WERI-Rb-1 (cell line): ENCODE results near the gene PCBP2.
"Not testable (repeated sequence)": the region's sequence is repeated elsewhere in the genome, so short reads cannot be mapped to it uniquely, and the experiment has no call there.

Source experiments
- DNase-seq: peaks from one replicate; pipeline ENCODE4 v3.0.0-alpha.2; 2020
- H3K27ac ChIP-seq: fragments of 250-450 bp; sonication (Bioruptor Pico); 2 replicates; pipeline ENCODE4 v1.5.1; 2020; ENCODE audit warnings: mild to moderate bottlenecking, moderate library complexity
- H3K27me3 ChIP-seq: fragments of 250-450 bp; sonication (Bioruptor Pico); 2 replicates; pipeline ENCODE4 v1.5.1; 2021; ENCODE audit warnings: mild to moderate bottlenecking, low read depth, moderate library complexity; ENCODE audit not compliant: insufficient read depth, severe bottlenecking
- H3K36me3 ChIP-seq: fragments of 250-450 bp; sonication (Bioruptor Pico); 2 replicates; pipeline ENCODE4 v1.5.1; 2020; ENCODE audit warnings: mild to moderate bottlenecking, moderate library complexity
- H3K4me3 ChIP-seq: 2 replicates; pipeline ENCODE4 v1.5.1; 2011; ENCODE audit warnings: low read depth, mild to moderate bottlenecking, control low read depth, low read length
- H3K9me3 ChIP-seq: fragments of 250-450 bp; sonication (Bioruptor Pico); 2 replicates; pipeline ENCODE4 v1.5.1; 2021; ENCODE audit warnings: mild to moderate bottlenecking, moderate library complexity; ENCODE audit not compliant: severe bottlenecking
- TF ChIP-seq, protein P1 (sequence below): IDR thresholded peaks from 2 replicates; pipeline ENCODE4 v1.5.1; 2011; ENCODE audit warnings: low read depth, mild to moderate bottlenecking, control low read depth, inconsistent platforms, low read length

PCBP2 gene

DNA sequence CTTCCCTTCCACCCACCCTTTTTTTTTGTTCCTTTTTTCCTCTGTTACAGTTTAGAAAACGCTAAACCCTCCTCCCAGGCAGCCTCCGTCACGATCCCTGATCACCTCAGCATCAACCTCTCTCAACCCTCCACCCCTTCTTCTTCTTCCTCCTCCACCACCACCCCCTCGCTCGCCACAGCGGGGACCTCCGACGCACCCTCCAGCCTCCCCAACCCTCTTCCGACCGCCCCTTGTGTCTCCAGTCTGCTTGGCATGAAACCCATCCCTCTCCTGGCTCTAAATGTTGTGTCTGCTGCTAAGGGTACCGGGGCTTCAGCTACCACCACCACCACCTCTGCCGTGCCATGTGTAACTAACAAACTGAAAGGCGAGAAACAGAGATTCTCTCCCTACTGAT, 22.9 kb downstream of the PCBP2 start:
- Histone ChIP-seq H3K27ac (no peak overlapping the region), H3K9me3 (no peaks in the 10 kb centered on the region), H3K4me3 (no peak overlapping the region), H3K36me3 (peaks cover 93% of the 10 kb centered on the region), H3K27me3 (no peaks in the 10 kb centered on the region)
- TF ChIP-seq, protein P1, sequence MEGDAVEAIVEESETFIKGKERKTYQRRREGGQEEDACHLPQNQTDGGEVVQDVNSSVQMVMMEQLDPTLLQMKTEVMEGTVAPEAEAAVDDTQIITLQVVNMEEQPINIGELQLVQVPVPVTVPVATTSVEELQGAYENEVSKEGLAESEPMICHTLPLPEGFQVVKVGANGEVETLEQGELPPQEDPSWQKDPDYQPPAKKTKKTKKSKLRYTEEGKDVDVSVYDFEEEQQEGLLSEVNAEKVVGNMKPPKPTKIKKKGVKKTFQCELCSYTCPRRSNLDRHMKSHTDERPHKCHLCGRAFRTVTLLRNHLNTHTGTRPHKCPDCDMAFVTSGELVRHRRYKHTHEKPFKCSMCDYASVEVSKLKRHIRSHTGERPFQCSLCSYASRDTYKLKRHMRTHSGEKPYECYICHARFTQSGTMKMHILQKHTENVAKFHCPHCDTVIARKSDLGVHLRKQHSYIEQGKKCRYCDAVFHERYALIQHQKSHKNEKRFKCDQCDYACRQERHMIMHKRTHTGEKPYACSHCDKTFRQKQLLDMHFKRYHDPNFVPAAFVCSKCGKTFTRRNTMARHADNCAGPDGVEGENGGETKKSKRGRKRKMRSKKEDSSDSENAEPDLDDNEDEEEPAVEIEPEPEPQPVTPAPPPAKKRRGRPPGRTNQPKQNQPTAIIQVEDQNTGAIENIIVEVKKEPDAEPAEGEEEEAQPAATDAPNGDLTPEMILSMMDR: no peak
- DNase-seq: no peak

DNA sequence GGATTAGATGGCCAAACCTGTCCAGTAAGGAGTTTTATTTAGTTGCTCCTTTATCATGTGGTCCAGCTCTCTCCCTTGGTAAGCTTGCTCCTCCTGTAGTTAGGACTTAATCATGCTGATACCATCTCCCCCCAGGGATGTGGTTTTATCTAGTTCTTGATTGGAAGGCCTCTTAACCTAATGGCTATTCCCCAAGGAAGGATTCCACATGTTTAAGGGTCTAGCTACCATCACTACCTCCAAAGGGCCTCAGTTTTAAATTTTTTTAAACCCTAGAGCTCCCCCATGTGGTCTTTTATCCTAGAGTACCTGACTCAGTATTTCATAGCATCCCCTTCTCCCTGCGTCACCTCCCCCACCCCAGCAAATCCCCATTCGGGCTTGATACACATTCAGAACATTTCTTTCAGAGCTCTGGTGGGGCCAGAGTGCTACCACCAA, 24.9 kb downstream of the PCBP2 start:
- H3K4me3 ChIP-seq: no peak overlapping the region
- H3K27me3 ChIP-seq: no peaks in the 10 kb centered on the region
- DNase-seq: no peak
- no peaks in the 10 kb centered on the region for H3K9me3 ChIP-seq
- peaks cover 95% of the 10 kb centered on the region for H3K36me3 ChIP-seq
- H3K27ac ChIP-seq: no peak overlapping the region
- TF ChIP-seq, protein P1: peak; percentile 13; the same call in 1 of the 2 replicates

DNA sequence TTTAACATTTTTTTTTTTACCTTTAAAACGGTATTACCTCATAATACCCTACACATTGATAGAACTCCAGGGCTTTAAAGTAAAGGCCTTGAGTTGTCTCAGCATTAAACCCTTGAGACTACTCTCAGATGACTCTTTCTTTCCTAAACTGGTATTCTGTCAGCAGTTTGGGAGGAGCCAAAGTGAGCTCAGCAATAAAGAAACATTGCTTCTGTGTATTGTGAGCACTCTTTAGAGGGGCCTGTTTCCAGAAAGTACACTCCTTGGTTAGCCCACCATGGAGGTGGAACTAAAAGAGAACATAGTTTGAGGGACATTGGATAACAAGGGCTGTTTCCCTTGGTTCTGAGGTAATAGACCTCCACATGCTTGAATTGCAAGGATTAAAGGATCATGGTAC, 27.0 kb downstream of the PCBP2 start:
- Histone ChIP-seq H3K4me3 (no peak overlapping the region), H3K27me3 (no peaks in the 10 kb centered on the region), H3K9me3 (no peaks in the 10 kb centered on the region), H3K36me3 (peaks cover 95% of the 10 kb centered on the region), H3K27ac (peak overlapping the region; percentile 4; the same call in 1 of the 2 replicates)
- DNase-seq: no peak
- TF ChIP-seq, protein P1: no peak

DNA sequence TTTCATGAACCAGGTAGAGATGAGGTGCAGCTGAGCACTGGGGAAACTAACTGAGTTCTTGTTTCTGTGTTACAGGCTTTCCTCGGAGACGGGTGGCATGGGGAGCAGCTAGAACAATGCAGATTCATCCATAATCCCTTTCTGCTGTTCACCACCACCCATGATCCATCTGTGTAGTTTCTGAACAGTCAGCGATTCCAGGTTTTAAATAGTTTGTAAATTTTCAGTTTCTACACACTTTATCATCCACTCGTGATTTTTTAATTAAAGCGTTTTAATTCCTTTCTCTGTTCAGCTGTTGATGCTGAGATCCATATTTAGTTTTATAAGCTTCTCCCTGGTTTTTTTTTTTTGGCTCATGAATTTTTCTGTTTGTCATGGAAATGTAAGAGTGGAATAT, 27.4 kb downstream of the PCBP2 start:
- Histone ChIP-seq H3K9me3 (no peaks in the 10 kb centered on the region), H3K4me3 (no peak overlapping the region), H3K36me3 (peaks cover 95% of the 10 kb centered on the region), H3K27me3 (no peaks in the 10 kb centered on the region), H3K27ac (peak overlapping the region; percentile 4; the same call in 1 of the 2 replicates)
- DNase-seq: no peak
- TF ChIP-seq, protein P1: no peak

DNA sequence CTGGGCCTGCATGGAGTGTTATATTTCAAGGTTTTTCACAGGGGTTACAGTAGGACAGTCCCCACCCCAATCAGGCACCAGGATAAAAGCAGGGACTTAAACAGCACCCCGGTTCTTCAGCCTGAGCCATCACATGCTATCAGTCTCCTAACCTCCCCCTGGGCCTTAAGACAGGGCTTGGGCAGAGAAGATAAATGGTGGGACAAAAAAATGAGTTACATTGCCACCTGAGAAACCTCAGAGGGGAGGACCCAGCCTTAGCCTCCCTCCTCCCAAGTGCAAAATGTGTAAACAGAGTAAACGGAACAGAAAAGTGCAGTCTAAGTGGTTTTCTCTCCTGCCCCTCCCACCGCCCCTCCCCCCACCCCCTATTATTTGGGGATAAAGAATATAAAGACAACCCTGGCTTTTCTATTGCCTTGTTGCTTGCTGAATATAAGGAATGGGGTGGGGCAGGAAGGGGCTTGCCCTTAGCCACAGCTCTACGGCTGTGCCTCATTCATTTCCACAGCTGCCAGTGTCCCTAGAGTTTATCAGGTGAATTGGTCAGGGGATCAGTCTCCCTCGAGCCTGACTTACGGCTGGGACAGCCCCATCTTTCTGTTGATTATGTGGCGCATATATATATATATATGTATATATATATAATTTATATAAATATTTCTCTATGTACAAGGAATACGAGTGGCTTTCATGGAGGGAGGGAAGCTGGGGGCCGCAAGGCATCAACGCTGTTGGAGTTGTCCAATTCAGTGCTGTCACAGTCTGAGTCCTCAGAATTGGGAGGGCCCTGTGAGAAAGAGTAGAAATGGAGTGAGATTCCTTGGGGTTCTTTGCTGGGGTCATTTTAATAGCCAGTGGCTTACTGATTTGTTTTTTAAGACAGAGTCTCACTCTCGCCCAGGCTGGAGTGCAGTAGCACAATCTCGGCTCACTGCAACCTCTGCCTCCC, 28.9 kb downstream of the PCBP2 start:
- H3K27me3 ChIP-seq: no peaks in the 10 kb centered on the region
- H3K9me3 ChIP-seq: no peaks in the 10 kb centered on the region
- DNase-seq: no peak
- H3K4me3 ChIP-seq: no peak overlapping the region
- TF ChIP-seq, protein P1: no peak
- peaks cover 95% of the 10 kb centered on the region for H3K36me3 ChIP-seq
- no peak overlapping the region for H3K27ac ChIP-seq

DNA sequence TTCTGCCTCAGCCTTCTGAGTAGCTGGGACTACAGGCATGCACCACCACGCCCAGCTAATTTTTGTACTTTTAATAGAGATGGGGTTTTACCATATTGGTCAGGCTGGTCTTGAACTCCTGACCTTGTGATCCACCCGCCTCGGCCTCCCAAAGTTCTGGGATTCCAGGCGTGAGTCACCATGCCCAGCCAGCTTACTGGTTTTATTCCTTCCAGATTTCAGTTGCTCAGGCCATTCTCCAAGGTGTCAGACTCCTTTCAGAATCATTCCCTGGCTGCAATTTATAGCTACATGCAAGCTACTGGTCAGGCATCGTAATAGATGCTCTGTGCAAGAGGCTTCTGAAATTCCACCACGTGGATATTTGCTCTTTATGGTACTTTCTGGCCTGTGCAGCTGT, 29.6 kb downstream of the PCBP2 start:
- H3K36me3 ChIP-seq: peaks cover 95% of the 10 kb centered on the region
- H3K27ac ChIP-seq, H3K9me3 ChIP-seq, H3K27me3 ChIP-seq, H3K4me3 ChIP-seq, DNase-seq: not testable (repeated sequence)
